ENCODE results near the gene TUBA1A.
"Not testable (repeated sequence)": the region's sequence is repeated elsewhere in the genome, so short reads cannot be mapped to it uniquely, and the experiment has no call there.

The TUBA1A gene

GRCh38 chr12:49200919-49201594, 12.2 kb upstream of the TUBA1A start:
- no peak for DNase-seq (ENCODE audit: low read depth, low spot score)

- DNase-seq (ENCODE audit: low read depth, low spot score): no peak
These were observed 9.7 kb upstream of the TUBA1A start for GRCh38 chr12:49198431-49199155.

- no peak for DNase-seq (ENCODE audit: low read depth, low spot score)
These were observed 8.4 kb upstream of the TUBA1A start for GRCh38 chr12:49197256-49197655.

- DNase-seq (ENCODE audit: low read depth, low spot score): no peak
These were observed 6.9 kb upstream of the TUBA1A start for GRCh38 chr12:49195736-49196135.

DNA sequence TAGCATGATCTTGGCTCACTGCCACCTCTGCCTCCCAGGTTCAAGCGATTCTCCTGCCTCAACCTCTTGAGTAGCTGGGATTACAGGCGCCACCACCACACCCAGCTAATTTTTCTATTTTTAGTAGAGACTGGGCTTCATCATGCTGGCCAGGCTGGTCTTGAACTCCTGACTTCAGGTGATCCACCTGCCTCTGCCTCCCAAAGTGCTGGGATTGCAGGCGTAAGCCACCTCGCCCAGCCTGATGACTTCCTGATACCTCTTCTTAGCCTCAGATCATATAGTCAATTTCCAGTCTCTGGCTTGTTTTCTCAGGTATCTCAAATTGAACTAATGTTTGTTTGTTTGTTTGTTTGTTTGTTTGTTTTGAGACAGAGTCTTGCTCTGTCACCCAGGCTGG, 4.9 kb upstream of the TUBA1A start:
- not testable (repeated sequence) for DNase-seq (ENCODE audit: low read depth, low spot score)

- DNase-seq (ENCODE audit: low read depth, low spot score): not testable (repeated sequence)
These were observed 2.6 kb upstream of the TUBA1A start for GRCh38 chr12:49191498-49191897.

DNA sequence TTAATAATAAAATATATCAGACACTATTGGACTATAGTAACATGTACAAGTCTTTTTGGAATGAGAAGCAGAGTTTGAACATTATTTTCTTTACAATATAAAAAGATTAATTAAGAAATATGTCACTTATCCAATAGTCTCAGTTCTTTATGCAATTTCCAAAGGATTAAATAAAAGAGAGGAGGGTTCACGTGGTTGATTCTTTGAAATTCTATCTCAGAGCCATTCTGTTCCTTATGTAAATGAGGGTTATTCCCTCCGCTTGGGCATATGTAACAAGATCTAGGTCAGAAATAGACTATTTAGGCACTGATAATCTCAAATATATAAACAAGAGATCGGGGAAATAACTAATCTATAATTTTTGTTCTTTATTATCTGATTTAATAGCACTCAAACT, 2.1 kb upstream of the TUBA1A start:
- no peak for DNase-seq (ENCODE audit: low read depth, low spot score)

DNA sequence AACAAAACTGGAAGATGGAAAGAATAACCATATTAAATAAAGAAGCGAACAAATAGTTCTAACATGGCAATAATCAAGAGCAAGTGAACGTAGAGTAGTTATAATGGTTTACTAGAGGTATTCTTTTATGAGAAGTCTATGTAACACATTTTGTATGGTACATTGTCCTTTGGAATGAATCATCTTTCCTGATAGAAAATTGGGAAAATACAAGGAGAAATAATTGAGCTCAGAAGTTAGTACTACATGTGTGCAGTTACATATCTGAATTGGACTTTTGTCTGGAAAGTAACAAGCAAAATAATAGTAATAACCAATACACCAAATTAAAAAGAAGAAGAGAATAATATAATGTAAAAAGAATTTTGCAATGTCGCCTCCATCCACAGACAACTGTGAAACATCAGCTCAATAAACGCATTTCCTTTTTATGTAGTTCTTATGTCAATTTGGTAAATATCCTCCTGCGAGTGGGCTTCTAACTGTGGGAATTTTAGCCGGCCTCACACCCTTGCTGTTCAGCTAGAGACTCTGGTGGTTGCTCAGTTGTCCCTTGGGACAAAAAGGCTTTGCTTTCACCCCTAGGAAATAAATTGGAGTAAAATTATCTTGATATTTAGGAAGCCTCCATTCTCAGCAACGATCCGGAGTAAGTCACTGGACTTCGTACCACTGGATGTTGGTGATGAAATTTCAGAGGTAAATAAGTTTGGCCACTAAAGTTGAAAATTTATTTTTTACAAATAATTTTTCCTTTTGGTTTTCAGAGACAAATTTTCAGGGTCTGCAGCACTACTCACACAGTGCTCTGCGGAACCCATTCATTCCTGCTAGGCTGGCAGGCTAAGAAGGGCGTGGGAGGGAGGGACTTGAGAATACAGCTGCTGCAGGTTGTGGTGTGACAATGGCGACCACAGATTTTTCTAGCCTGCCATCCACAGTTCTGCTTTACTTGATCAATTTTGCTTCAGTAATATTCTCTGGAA, 1.1 kb upstream of the TUBA1A start:
- no peak for DNase-seq (ENCODE audit: low read depth, low spot score)

GRCh38 chr12:49188201-49188915, 522 bp downstream of the TUBA1A start:
- DNase-seq (ENCODE audit: low read depth, low spot score): no peak

DNA sequence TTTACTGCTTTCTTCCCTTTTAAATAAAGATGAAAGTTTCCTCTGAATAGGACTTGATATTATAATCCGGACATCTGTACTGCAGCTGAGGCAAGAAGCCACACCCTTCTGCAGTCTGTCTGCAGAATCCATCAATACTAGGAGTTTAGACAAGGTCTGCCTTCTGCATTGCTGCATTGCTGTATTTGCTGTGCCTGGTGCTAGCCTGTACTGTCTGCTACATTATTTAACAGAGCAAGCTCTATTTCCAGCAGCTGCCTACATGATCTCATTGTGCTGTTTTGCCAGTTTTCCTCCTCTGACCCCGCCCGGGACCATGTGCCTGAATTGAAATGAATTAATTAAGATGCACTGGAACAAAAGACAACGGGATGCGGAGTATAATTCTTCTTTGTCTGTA, 1.7 kb downstream of the TUBA1A start:
- DNase-seq (ENCODE audit: low read depth, low spot score): peak; percentile 11

DNA sequence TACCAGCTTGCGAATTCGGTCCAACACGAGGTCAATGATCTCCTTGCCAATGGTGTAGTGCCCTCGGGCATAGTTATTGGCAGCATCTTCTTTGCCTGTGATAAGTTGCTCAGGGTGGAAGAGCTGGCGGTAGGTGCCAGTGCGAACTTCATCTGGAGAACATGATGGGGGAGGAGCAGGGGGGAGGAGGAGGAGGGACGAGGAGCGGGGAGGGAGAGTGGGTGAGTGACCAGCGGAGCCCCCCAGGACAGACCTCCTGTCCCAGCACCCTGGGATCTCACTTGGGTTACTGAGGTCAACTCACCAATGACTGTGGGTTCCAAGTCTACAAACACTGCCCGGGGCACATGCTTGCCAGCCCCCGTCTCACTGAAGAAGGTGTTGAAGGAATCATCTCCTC, 2.6 kb downstream of the TUBA1A start:
- DNase-seq (ENCODE audit: low read depth, low spot score): not testable (repeated sequence)

- not testable (repeated sequence) for DNase-seq (ENCODE audit: low read depth, low spot score)
These were observed 4.2 kb downstream of the TUBA1A start for GRCh38 chr12:49184697-49185096.

DNA sequence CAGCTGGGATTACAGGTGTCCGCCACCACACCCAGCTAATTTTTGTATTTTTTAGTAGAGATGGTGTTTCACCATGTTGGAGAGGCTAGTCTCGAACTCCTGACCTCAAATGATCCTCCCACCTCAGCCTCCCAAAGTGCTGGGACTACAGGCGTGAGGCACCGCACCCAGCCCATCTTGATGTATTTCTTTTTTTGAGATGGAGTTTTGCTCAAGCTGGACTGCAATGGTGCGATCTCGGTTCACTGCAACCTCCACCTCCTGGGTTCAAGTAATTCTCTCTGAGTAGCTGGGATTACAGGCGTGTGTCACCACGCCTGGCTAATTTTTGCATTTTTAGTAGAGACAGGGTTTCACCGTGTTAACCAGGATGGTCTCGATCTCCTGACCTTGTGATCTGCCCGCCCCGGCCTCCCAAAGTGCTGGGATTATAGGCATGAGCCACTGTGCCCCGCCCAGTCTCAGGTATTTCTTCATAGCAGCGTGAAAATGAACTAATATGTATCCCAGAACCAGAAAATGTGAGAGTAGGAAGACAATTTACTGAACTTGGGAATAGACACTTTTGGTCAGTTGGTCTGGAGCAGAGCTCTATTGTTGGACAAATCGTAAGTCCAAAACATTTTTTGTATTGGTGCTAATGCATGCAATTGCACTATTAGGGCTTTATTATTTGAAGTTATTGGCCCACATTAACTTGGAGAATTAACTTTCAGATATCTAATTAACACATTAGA, 5.5 kb downstream of the TUBA1A start:
- DNase-seq (ENCODE audit: low read depth, low spot score): not testable (repeated sequence)

GRCh38 chr12:49174218-49174617, 14.7 kb downstream of the TUBA1A start:
- DNase-seq (ENCODE audit: low read depth, low spot score): no peak

DNA sequence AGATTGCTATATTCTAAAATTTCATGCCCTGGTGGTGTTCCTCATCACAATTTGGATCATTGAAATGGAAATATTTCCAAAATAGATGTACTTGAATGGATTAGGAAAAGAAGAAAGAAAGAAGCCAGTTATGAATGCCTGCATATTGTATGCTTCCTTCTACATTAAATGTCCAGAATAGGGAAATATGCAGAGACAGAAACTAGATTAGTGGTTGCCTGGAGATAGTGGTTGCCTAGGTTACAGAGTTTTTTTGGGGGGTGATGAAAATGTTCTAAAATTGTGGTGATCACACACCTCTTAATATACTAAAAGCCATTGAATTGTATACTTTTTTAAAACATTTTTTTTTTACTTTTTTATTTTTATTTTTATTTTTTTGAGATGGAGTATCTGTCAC, 18.0 kb downstream of the TUBA1A start:
- DNase-seq (ENCODE audit: low read depth, low spot score): no peak

- no peak for DNase-seq (ENCODE audit: low read depth, low spot score)
These were observed 23.8 kb downstream of the TUBA1A start for GRCh38 chr12:49165114-49165513.

DNA sequence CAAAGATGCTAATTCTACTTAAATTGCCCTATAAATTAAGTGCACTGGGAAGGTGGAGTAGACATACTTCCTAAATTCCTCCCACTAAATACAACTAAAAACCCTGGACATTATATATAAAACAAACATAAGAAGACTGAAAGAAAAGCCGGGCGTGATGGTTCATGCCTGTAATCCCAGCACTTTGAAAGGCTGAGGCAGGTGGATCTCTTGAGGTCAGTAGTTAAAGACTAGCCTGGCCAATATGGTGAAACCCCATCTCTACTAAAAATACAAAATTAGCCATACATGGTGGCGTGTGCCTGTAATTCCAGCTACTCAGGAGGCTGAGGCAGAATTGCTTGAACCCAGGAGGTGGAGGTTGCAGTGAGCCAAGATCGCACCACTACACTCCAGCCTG, 27.0 kb downstream of the TUBA1A start:
- DNase-seq (ENCODE audit: low read depth, low spot score): not testable (repeated sequence)

- DNase-seq (ENCODE audit: low read depth, low spot score): no peak
These were observed 27.6 kb downstream of the TUBA1A start for GRCh38 chr12:49161092-49161795.

GRCh38 chr12:49160399-49160798, 28.5 kb downstream of the TUBA1A start:
- no peak for DNase-seq (ENCODE audit: low read depth, low spot score)

DNA sequence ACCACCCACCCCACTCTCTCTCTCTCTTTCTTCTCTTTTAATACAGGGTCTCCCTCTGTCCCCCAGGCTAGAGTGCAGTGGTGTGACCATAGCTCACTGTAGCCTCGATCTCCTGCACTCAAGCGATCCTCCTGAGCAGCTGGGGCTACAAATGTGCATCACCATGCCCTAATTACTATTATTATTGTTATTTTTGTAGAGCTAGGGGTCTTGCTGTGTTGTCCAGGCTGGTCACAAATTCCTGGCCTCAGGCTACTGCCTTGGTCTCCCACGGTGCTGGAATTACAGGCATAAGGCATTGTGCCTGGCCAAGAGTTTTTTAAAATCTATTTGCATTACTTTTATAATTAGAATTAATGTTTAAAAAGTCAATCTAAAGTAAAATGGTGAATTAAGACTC, 34.7 kb downstream of the TUBA1A start:
- DNase-seq (ENCODE audit: low read depth, low spot score): no peak
